Transverse colon (tissue), 4 donors: ENCODE data around the gene ANXA6. TPM values are rescaled to one million over a fixed set of nuclear protein-coding genes. Genes with fewer than 3 reads are reported as not detected.
"Not testable (repeated sequence)": the region's sequence is repeated elsewhere in the genome, so short reads cannot be mapped to it uniquely, and the experiment has no call there.

Source experiments
- DNase-seq: peaks from one replicate; pipeline ENCODE4 v3.0.0-alpha.2; 2019
- H3K27ac ChIP-seq, 4 donors: fragments of 200-600 bp; sonication (generic); 2 replicates each; pipeline ENCODE4 v1.5.1; 2016 to 2018; ENCODE audit warnings: inconsistent platforms in 4 of 4
- H3K27me3 ChIP-seq: fragments of 200-600 bp; sonication (generic); 2 replicates; pipeline ENCODE4 v1.5.1; 2017; ENCODE audit warnings: inconsistent platforms
- H3K36me3 ChIP-seq, 4 donors: fragments of 200-600 bp; sonication (generic); 2 replicates each; pipeline ENCODE4 v1.5.1; 2017 to 2019; ENCODE audit warnings: inconsistent platforms in 4 of 4
- H3K4me1 ChIP-seq, 4 donors: fragments of 200-600 bp; sonication (generic); 2 replicates each; pipeline ENCODE4 v1.5.1; 2017 to 2020; ENCODE audit warnings: inconsistent platforms in 4 of 4
- H3K4me3 ChIP-seq, 4 donors: fragments of 200-600 bp; sonication (generic); 1 replicate in 1 of 4; 2 replicates in 3 of 4; pipeline versions ENCODE4 v1.5.1 to v1.6.1; 2017 to 2019; ENCODE audit warnings: inconsistent platforms in 4 of 4
- H3K9me3 ChIP-seq, 2 donors: fragments of 200-600 bp; sonication (generic); 2 replicates each; pipeline ENCODE4 v1.5.1; 2017 to 2019; ENCODE audit warnings: inconsistent platforms in 2 of 2
- CTCF ChIP-seq, 5 experiments: fragments of 200-600 bp in 3 of 5; fragments of 450-650 bp in 2 of 5; sonication (generic) in 3 of 5; IDR thresholded peaks; 1 replicate in 2 of 5; 2 replicates in 3 of 5; pipeline ENCODE4 v1.5.1; 2016 to 2017; ENCODE audit warnings: antibody characterized with exemption in 5 of 5, inconsistent platforms in 3 of 5, mild to moderate bottlenecking in 2 of 5, moderate library complexity in 1 of 5
- EP300 ChIP-seq: sonication (generic); formaldehyde crosslinking; IDR thresholded peaks from one replicate; pipeline ENCODE4 v1.6.1; 2017; ENCODE audit warnings: antibody characterized with exemption, low read depth
- POLR2A ChIP-seq: fragments of 450-650 bp; IDR thresholded peaks from one replicate; pipeline ENCODE4 v1.6.1; 2016; ENCODE audit warnings: antibody characterized with exemption, mild to moderate bottlenecking, moderate library complexity
- POLR2AphosphoS5 ChIP-seq, 3 donors: sonication (generic); formaldehyde crosslinking; IDR thresholded peaks; one replicate each; pipeline ENCODE4 v1.6.1; 2016; ENCODE audit warnings: antibody characterized with exemption in 3 of 3
- WGBS, 2 donors: methylation state at CpG; one replicate each; pipeline ENCODE4 v1.1.5; 2018; ENCODE audit warnings: low coverage in 1 of 2; 5-methylcytosine and 5-hydroxymethylcytosine counted together
- in situ Hi-C, 4 donors: fragments of 200-750 bp; cut with MboI; loops; one replicate each; pipeline versions ENCODE4 v1.15.0 to v1.15.1; 2017; ENCODE audit warnings: low sequenced_read_pairs in 3 of 4, low pct_ligation_motif_present in 1 of 4, low pct_unique_long_range_greater_than_20kb in 1 of 4
- intact Hi-C: fragments of 100-400 bp; cut with DNase I; formaldehyde crosslinking; loops from one replicate; pipeline ENCODE4 v1.15.1; 2023; ENCODE audit warnings: low total_unique reads
- total RNA-seq, 4 donors: library from RNA; depleted of rRNA; stranded (reverse); fragments of >200 nt; gene quantifications; one replicate each; pipeline ENCODE4 v1.1.0, GENCODE V29; 2016

Gene ANXA6
- total RNA-seq, 4 donors from 2014 or later, result 19.1 to 79.0 (median 55.3) TPM

- Histone ChIP-seq H3K4me3 (no peak overlapping the region), H3K27me3 (no peaks in the 10 kb centered on the region), H3K36me3 (no peaks in the 10 kb centered on the region), H3K27ac (no peak overlapping the region), H3K4me1 (peaks cover 0 to 7% (median 4%) of the 10 kb centered on the region in 4 donors), H3K9me3 (no peaks in the 10 kb centered on the region)
- DNase-seq, result no peak
- in situ Hi-C loops (no loop called here), intact Hi-C loops (no loop called here)
- TF ChIP-seq POLR2AphosphoS5 (IDR thresholded peaks at IDR 0.05) (no peak), CTCF (IDR thresholded peaks at IDR 0.05) (no peak), EP300 (no peak), POLR2A (no peak)
- 79 to 100% methylated on average over 2 to 6 of the region's 6 CpGs for WGBS, 2 donors
These were observed 43.5 kb upstream of the ANXA6 start for GRCh38 chr5:151200913-151201595.

- H3K36me3 ChIP-seq, result no peaks in the 10 kb centered on the region
- in situ Hi-C loops, result no loop called here
- WGBS, 2 donors, result 57 to 81% methylated on average over 4 to 7 of the region's 7 CpGs
- H3K4me3 ChIP-seq, result no peak overlapping the region
- H3K27ac ChIP-seq, result no peak overlapping the region
- peaks cover 0 to 7% (median 4%) of the 10 kb centered on the region in 4 donors for H3K4me1 ChIP-seq
- H3K27me3 ChIP-seq, result no peaks in the 10 kb centered on the region
- no peak for DNase-seq
- H3K9me3 ChIP-seq, result no peaks in the 10 kb centered on the region
- intact Hi-C loops, result no loop called here
- no peak for TF ChIP-seq POLR2AphosphoS5 (IDR thresholded peaks at IDR 0.05)
- no peak for TF ChIP-seq EP300
- TF ChIP-seq CTCF (IDR thresholded peaks at IDR 0.05), result no peak
- no peak for TF ChIP-seq POLR2A
These were observed 42.1 kb upstream of the ANXA6 start for GRCh38 chr5:151199581-151200185.

GRCh38 chr5:151198861-151199260, 41.3 kb upstream of the ANXA6 start:
- Histone ChIP-seq H3K4me1 (peaks cover 0 to 7% (median 4%) of the 10 kb centered on the region in 4 donors), H3K27ac (no peak overlapping the region), H3K4me3 (no peak overlapping the region), H3K36me3 (no peaks in the 10 kb centered on the region), H3K27me3 (no peaks in the 10 kb centered on the region), H3K9me3 (no peaks in the 10 kb centered on the region)
- intact Hi-C loops, result no loop called here
- 72 to 85% methylated on average over 3 to 5 of the region's 5 CpGs for WGBS, 2 donors
- TF ChIP-seq POLR2AphosphoS5 (IDR thresholded peaks at IDR 0.05) (no peak), POLR2A (no peak), EP300 (no peak), CTCF (IDR thresholded peaks at IDR 0.05) (no peak)
- DNase-seq, result no peak
- in situ Hi-C loops, result no loop called here

- 89 to 91% methylated on average over 8 to 9 of the region's 9 CpGs for WGBS, 2 donors
- H3K4me1 ChIP-seq, H3K4me3 ChIP-seq, H3K9me3 ChIP-seq, DNase-seq, in situ Hi-C loops, H3K36me3 ChIP-seq, H3K27me3 ChIP-seq, intact Hi-C loops: not testable (repeated sequence)
- peak overlapping the region in 2 of 4 donors; percentile 8 to 62 for H3K27ac ChIP-seq
These were observed 39.7 kb upstream of the ANXA6 start for GRCh38 chr5:151197291-151197600.
